ENCODE data around the gene SHLD2. TPM values are rescaled to one million over a fixed set of nuclear protein-coding genes. Genes with fewer than 3 reads are reported as not detected.
"Not testable (repeated sequence)": the region's sequence is repeated elsewhere in the genome, so short reads cannot be mapped to it uniquely, and the experiment has no call there.

The SHLD2 gene
- total and polyA plus RNA-seq, 9 donors = 11.5 to 32.3 (median 24.8) TPM

GRCh38 chr10:87172178-87172577 is 77.2 kb downstream of the SHLD2 start:
- DNase-seq; H3K4me3 ChIP-seq; intact Hi-C loops (cut with DNase I); H3K27ac ChIP-seq; H3K36me3 ChIP-seq; H3K9me3 ChIP-seq; H3K27me3 ChIP-seq; H3K4me1 ChIP-seq (ENCODE audit: insufficient read depth): not testable (repeated sequence)

- WGBS, 3 donors = 90 to 100% (median 100%) methylated on average over 2 to 3 of the region's 3 CpGs
- intact Hi-C loops (cut with DNase I); H3K9me3 ChIP-seq; H3K4me3 ChIP-seq; DNase-seq; H3K27ac ChIP-seq; H3K4me1 ChIP-seq (ENCODE audit: insufficient read depth); H3K36me3 ChIP-seq; H3K27me3 ChIP-seq: not testable (repeated sequence)
Observed at GRCh38 chr10:87177587-87177986, 82.6 kb downstream of the SHLD2 start.

GRCh38 chr10:87184421-87184820 is 89.4 kb downstream of the SHLD2 start:
- H3K27ac ChIP-seq; DNase-seq; intact Hi-C loops (cut with DNase I); H3K27me3 ChIP-seq; H3K9me3 ChIP-seq; H3K36me3 ChIP-seq; H3K4me3 ChIP-seq; H3K4me1 ChIP-seq (ENCODE audit: insufficient read depth): not testable (repeated sequence)
- WGBS, 3 donors = 87 to 93% (median 91%) methylated on average over 6 of the region's 6 CpGs

GRCh38 chr10:87186016-87186415 is 91.0 kb downstream of the SHLD2 start:
- H3K27me3 ChIP-seq; DNase-seq; H3K4me1 ChIP-seq (ENCODE audit: insufficient read depth); H3K4me3 ChIP-seq; H3K27ac ChIP-seq; H3K36me3 ChIP-seq; H3K9me3 ChIP-seq; intact Hi-C loops (cut with DNase I): not testable (repeated sequence)
- 97 to 100% (median 99%) methylated on average over 4 of the region's 4 CpGs for WGBS, 3 donors

GRCh38 chr10:87187573-87187972 is 92.6 kb downstream of the SHLD2 start:
- H3K27me3 ChIP-seq; H3K9me3 ChIP-seq; H3K36me3 ChIP-seq; H3K4me3 ChIP-seq; H3K27ac ChIP-seq; H3K4me1 ChIP-seq (ENCODE audit: insufficient read depth); intact Hi-C loops (cut with DNase I); DNase-seq: not testable (repeated sequence)
- 95 to 96% (median 96%) methylated on average over 3 of the region's 3 CpGs for WGBS, 3 donors

- H3K36me3 ChIP-seq; H3K27ac ChIP-seq; DNase-seq; H3K27me3 ChIP-seq; intact Hi-C loops (cut with DNase I); H3K4me1 ChIP-seq (ENCODE audit: insufficient read depth); H3K9me3 ChIP-seq; H3K4me3 ChIP-seq: not testable (repeated sequence)
- WGBS, 3 donors = 86 to 95% (median 93%) methylated on average over 3 of the region's 3 CpGs
Observed at GRCh38 chr10:87191841-87192240, 96.8 kb downstream of the SHLD2 start.

- peak in 1 of 5 donors; percentile 24 for DNase-seq
- H3K27me3 ChIP-seq; H3K4me1 ChIP-seq (ENCODE audit: insufficient read depth); H3K27ac ChIP-seq; H3K9me3 ChIP-seq; H3K36me3 ChIP-seq; intact Hi-C loops (cut with DNase I); H3K4me3 ChIP-seq: not testable (repeated sequence)
- WGBS, 3 donors = 68 to 81% (median 77%) methylated on average over 6 of the region's 6 CpGs
Observed at GRCh38 chr10:87200924-87201323, 105.9 kb downstream of the SHLD2 start.

- H3K4me3 ChIP-seq; H3K27me3 ChIP-seq; H3K36me3 ChIP-seq; H3K9me3 ChIP-seq; DNase-seq; intact Hi-C loops (cut with DNase I); H3K4me1 ChIP-seq (ENCODE audit: insufficient read depth); H3K27ac ChIP-seq: not testable (repeated sequence)
- WGBS, 3 donors = 0 to 9% (median 5%) methylated on average over 2 of the region's 4 CpGs
Observed at GRCh38 chr10:87204801-87205200, 109.8 kb downstream of the SHLD2 start.

- H3K4me3 ChIP-seq; intact Hi-C loops (cut with DNase I); H3K9me3 ChIP-seq; H3K4me1 ChIP-seq (ENCODE audit: insufficient read depth); H3K36me3 ChIP-seq; H3K27me3 ChIP-seq: not testable (repeated sequence)
- 16 to 28% (median 23%) methylated on average over 4 of the region's 4 CpGs for WGBS, 3 donors
- H3K27ac ChIP-seq = peak overlapping the region in 1 of 2 donors; percentile 21
- peak in 1 of 5 donors; percentile 29 for DNase-seq
Observed at GRCh38 chr10:87206922-87207321, 111.9 kb downstream of the SHLD2 start.

- H3K27ac ChIP-seq; H3K4me3 ChIP-seq; DNase-seq; H3K4me1 ChIP-seq (ENCODE audit: insufficient read depth); intact Hi-C loops (cut with DNase I); H3K9me3 ChIP-seq; H3K27me3 ChIP-seq; H3K36me3 ChIP-seq: not testable (repeated sequence)
- 95 to 97% (median 96%) methylated on average over 5 of the region's 5 CpGs for WGBS, 3 donors
Observed at GRCh38 chr10:87210309-87210708, 115.3 kb downstream of the SHLD2 start.

GRCh38 chr10:87211848-87212247 is 116.8 kb downstream of the SHLD2 start:
- intact Hi-C loops (cut with DNase I); H3K27me3 ChIP-seq; H3K4me3 ChIP-seq; H3K4me1 ChIP-seq (ENCODE audit: insufficient read depth); H3K27ac ChIP-seq; H3K36me3 ChIP-seq; H3K9me3 ChIP-seq; DNase-seq: not testable (repeated sequence)
- WGBS, 3 donors = 29 to 55% (median 43%) methylated on average over 2 of the region's 2 CpGs

- H3K36me3 ChIP-seq; DNase-seq; H3K9me3 ChIP-seq; H3K27ac ChIP-seq; H3K4me3 ChIP-seq; H3K4me1 ChIP-seq (ENCODE audit: insufficient read depth); H3K27me3 ChIP-seq; intact Hi-C loops (cut with DNase I): not testable (repeated sequence)
- WGBS, 3 donors = 79 to 96% (median 86%) methylated on average over 4 to 7 of the region's 8 CpGs
Observed at GRCh38 chr10:87213150-87213765, 118.3 kb downstream of the SHLD2 start.

- H3K27ac ChIP-seq; H3K4me1 ChIP-seq (ENCODE audit: insufficient read depth); H3K36me3 ChIP-seq; DNase-seq; H3K4me3 ChIP-seq; H3K9me3 ChIP-seq; H3K27me3 ChIP-seq; intact Hi-C loops (cut with DNase I): not testable (repeated sequence)
- 82 to 90% (median 86%) methylated on average over 19 to 21 of the region's 21 CpGs for WGBS, 3 donors
Observed at GRCh38 chr10:87213806-87214205, 118.8 kb downstream of the SHLD2 start.

Measured in ovary (tissue), 9 donors.